Measurements from ENCODE around the gene AKAP6.
"Not testable (repeated sequence)": the region's sequence is repeated elsewhere in the genome, so short reads cannot be mapped to it uniquely, and the experiment has no call there.

The AKAP6 gene

DNA sequence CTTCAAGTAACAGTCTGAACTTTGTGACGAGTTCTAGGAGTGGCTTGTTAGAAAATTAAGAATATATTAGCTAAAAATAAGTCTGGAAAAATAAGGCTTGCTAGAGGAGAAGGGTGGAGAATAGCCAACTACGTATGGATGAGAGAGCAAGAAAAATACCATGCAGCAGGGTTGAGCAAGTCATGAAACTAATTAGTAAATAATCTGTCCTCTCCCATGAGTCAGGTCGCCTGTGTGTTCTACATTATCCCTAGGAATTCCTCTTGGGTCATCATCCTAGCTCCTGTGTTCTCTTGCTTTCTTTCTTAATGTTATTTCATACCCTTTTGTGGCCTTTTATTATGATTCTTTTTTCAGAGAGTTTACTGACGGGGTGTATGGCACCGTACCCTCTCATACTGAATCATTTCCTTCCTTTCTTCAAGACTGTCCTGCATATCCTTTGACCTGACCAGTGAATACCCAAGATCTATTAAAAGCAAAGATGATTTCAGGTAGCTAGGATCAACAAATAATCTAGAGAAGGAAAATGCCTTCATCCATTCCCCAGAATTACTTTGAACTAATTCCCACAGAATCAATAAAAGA lies 432.4 kb downstream of the AKAP6 start:
- no peak for DNase-seq (ENCODE audit: low spot score)

DNA sequence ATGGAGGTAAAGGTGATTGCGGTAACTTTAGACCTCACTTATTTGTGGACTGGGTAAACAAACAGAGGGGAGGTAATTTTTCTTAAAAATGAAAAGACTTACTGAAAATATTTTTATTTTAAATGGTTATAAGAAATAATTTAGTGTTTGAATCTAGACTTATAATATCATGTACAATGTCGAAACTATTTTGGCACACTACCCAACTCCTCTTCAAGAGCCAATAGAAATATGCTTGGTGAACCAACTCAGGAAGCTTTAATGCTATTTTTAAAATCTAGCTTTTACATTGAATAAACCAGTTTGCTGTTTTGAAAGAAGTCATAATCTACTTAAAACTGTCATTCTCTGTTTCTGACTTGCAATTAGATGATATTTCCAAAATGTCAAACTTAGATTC lies 433.8 kb downstream of the AKAP6 start:
- no peak for DNase-seq (ENCODE audit: low spot score)

DNA sequence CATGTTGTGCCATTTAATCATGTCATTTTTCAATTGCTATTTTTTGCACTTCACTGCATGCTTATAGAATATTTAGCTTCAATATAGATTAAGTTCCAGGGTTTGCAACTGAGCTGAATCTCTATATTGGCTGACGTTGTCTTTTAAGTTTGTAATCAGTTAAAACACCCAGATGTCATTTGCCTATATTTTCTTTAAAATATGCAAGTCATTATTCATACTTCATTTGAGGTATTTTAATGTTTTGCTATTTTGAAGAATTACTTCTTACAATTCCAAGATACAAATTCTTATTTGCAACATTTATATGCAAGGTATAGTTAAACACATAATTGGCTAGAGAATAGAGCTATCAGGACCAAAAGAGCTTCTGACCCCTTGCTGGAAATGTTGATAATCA lies 434.6 kb downstream of the AKAP6 start:
- DNase-seq (ENCODE audit: low spot score): no peak

DNA sequence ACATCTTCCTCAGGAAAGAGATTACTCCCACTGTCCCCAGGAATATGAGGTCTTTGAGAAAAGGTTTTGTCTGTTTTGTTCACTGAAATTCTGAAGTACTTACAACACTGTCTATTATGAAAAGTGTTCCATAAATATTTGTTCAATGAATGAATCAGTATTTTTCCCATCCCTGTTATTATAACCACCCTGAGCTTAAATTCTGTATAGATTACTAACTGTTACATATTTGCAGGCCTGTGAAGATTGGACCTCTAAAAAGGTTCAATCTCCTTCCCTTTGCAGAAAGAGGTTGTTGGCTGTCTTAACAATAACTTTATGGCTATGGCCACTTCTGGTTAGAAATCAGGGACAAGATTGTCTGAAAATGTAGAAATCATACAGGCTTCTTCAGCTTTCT lies 435.0 kb downstream of the AKAP6 start:
- no peak for DNase-seq (ENCODE audit: low spot score)

DNA sequence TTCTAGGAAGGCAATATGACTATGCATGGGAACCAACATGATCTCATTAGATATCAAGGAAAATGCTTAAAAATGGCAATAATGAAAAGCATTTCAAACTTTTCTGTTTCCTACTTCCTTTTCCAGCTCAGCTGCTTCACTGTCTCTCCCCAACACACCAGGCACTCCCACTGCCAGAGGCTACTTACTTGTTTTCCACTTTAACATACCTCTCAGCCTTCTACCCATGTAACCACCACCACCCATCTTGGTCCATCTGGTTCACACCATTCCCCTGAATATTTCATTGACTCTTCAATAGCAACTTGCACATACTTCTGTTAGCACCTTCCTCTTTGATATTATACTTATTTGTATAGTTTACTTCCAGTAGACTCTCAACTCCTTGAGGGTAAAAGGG lies 441.3 kb downstream of the AKAP6 start:
- no peak for DNase-seq (ENCODE audit: low spot score)

DNA sequence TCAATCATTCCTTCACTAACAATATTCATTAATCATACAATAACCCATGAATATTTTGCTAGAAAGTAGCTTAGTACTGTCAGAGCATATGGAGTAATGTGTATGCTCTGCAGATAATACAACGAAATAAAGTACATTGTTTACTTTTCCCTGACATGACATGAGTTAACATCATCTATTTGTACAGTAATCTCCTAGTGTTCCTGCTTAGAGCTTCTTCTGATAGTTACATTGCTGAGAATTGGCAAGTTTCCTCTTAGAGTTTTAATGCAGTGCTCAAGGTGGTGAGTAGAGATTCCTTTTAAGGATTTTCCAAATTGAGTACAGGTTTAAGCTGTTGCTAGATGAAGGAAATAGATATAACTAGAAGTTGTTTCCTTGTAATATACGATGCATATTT lies 445.1 kb downstream of the AKAP6 start:
- DNase-seq (ENCODE audit: low spot score): no peak

DNA sequence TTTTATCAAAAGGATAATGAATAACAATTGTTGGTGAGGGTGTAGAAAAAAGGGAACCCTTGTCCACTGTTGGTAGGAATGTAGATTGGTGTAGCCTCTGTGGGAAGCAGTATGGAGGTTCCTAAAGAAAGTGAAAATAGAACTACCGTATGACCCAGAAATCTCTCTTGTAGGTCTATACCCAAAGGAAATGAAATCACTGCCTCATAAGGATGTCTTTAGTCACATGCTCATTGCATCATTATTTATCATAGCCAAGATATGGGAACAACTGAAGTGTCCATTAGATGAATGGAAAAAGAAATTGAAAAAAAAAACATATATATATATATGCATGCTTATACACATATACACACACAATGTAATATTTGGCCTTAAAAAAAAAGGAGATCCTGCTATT lies 450.7 kb downstream of the AKAP6 start:
- DNase-seq (ENCODE audit: low spot score): no peak

DNA sequence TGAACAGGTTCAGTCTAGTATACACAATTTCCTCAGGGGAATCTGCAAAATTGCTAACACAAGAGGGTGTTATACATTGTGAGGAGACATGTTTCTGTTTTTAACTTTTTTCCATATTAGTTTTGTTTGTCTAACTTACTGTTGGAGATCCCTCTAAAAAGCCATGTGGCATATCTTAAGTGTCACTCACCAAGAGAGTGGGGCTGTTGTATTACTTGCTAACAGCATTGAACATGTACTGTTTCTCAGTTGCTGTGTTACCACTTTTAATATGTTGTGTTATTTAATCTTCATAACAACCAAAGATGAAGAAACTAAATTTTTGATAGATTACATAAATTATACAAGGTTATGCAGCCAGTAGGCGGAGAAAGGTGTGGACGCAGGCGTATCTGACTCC lies 455.3 kb downstream of the AKAP6 start:
- DNase-seq (ENCODE audit: low spot score): no peak

DNA sequence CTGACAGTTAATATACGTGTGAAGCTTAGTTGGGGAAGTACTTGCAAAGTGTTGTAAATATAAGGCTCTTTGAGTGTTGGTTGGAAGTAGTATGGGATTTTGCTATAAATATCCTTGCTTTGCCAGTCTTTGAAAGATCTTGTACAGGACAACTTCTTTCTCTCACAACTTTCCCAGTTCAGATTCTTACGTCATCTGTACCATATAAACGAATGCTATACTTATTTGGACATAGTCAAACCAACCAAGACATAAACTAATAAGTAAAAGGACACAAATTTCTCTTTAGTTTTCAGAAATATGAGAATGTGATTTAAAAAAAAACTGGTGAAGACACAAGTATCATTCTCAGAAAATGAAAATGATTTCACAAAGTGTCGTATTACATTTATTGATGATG lies 456.5 kb downstream of the AKAP6 start:
- no peak for DNase-seq (ENCODE audit: low spot score)

DNA sequence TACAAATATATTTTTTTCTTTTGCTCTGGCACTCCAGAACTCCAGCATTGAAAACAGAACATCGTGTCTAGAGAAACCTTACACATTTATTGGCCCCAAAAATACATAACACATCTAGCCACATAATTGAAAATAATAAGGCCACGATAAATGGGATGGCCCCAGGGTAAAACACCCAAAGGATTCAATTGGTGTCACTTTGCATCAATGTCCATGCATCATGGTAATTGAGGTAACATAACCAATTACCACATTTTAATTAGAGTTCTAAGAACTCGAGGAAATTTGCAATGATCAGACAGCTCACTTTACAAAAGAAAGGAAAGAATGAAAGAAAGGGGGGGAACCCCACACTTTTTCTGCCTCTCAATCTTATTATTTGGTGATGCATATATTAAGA lies 457.8 kb downstream of the AKAP6 start:
- no peak for DNase-seq (ENCODE audit: low spot score)

DNA sequence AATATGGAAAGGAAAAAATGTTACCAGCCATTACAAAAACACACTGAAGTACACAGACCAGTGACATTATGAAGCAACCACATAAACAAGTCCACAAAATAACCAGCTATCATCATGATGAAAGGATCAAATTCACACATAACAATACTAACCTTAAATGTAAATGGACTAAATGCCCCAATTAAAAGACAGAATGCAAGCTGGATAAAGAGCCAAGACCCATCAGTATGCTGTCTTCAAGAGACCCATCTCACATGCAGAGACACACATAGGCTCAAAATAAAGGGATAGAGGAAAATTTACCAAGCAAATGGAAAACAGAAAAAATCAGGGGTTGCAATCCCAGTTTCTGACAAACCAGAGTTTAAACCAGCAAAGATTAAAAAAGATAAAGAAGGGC lies 463.9 kb downstream of the AKAP6 start:
- not testable (repeated sequence) for DNase-seq (ENCODE audit: low spot score)

DNA sequence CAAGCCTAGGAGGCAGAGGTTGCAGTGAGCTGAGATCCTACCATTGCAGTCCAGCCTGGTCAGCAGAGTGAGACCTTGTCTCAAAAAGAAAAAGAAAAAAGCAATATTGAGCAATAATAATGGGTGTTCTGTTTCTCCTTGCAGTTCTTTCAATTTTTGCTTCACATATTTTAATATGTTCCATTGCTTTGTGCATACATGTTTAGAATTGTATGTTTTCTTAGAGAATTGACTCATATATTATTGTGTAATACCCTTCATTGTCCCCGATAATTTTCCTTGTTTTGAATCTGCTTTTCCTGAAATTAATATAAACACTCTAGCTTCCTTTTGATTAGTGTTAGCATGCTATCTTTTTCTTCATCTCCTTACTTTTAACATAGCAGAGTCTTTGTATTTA lies 471.2 kb downstream of the AKAP6 start:
- no peak for DNase-seq (ENCODE audit: low spot score)

DNA sequence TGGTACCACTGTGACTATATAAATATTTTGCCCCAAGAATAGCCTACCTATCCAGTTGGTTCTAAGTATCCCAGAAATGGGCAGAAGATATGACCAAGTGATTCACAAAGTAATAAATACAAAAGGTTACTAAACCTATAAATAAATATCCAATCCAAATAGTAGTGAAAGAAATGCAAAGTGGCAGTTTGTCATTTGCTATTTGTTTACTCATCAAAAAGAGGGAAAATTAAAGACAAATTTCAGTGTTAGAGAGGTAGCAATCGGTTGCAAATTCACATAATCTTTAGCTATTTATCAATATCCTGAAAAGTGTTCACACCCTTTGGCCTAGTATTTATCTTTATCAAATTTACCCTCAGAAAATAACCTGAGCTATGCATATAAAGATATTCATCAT lies 473.2 kb downstream of the AKAP6 start:
- no peak for DNase-seq (ENCODE audit: low spot score)

DNA sequence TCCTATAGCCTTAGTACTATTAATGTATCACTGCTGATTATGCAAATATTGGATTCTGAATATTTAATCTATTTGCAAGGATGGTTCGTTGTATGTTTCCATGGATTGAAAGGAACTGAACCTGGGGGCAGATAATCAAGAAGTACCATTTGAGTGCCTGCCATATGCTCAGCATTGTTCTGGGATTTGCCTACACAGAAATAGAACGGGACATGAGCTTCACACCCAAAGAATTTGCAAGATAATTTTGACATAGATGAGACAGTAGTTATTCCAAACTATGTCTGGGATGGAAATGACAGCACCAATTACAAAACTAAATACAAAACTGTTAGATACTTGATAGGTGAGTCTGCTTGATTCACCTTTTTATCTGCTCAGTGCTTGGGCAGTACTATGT lies 476.9 kb downstream of the AKAP6 start:
- no peak for DNase-seq (ENCODE audit: low spot score)

DNA sequence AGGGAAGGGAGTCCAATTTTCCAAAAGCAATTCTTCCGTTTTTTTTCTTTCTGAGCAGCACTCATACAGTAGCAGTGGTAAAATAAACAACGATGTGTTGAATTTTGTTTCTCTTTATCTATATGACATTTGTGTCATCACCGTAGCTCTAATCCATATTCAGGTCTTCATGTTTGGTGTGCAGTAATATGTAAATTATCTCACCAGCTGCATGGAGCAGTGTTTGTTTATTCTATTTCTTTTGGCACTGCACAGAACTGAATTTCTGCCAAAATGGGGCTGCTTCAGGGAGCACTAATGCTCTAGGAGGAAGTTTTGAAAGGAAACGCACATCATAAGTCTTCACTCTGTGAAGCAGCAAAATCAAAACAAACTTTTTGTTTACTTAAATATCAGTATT lies 479.5 kb downstream of the AKAP6 start:
- DNase-seq (ENCODE audit: low spot score): no peak

DNA sequence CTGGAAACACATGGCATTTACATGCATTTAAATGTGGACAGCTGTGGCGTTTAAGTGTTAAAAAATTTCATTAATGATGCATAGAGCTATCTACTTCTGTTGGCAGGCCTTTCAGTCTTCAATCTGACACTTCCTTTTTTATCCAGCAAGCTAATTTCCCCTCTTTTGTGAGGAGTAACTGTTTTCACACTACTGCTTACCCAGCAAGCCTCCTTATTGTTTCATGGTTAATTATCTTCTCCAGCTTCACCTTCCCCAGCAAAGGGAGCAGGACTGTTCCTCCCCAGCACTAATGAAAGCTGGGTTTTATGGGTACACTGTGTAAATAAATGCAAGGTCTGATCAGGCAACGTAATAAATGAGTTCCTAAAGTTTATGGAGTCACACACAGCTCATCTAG lies 480.2 kb downstream of the AKAP6 start:
- DNase-seq (ENCODE audit: low spot score): no peak

DNA sequence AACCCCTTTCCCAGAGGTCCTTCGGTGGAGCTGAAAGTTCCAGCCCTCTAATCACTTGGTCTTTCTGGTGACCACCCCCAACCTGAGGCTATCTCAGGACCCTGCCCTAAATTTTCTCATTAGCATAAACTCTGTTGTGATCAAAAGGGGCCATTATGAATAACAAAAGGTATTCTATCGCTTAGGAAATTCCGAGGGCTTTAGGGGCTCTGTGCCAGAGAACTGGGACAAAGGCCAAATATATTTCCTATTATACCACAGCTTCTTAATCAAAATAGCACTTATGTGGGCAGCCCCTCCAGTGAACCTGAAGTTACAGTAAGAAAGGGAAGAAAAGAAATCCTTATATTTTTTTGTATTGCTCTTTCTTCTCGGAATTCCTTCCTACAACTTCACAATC lies 484.3 kb downstream of the AKAP6 start:
- no peak for DNase-seq (ENCODE audit: low spot score)

DNA sequence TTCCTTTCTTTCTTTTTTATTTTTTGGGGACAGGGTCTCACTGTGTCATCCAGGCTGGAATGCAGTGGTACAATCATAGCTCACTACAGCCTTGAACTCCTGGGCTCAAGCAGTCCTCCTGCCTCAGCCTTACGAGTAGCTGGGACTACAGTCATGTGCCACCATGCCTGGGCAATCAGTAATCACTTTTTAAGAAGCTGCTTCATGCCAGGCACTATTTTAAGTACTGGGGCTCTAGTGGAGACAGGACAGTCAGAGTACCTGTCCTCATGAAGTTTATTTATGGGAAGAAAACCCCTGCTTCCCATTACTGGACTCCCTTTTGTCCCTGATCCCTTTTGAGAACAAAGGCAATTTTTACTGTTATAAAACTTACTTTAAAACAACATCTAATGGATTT lies 485.6 kb downstream of the AKAP6 start:
- no peak for DNase-seq (ENCODE audit: low spot score)

DNA sequence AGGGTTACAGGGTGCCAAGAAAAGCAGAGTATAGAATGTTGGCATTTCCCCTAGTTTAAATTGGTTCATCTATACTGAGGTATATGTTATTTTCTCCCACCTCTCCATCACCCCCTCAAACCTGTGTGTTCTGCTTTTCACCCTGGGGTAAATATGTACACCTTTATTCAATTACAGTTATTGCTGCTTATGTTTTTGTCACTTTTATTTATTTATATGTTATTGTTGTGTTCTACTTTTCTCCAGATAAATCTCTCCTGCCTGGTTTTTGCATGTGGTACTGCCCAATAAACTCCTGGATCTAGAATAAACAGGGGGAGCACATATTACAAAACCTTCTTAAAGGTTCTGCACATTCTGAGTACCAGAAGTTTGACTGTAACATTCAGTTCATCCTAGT lies 487.5 kb downstream of the AKAP6 start:
- no peak for DNase-seq (ENCODE audit: low spot score)

DNA sequence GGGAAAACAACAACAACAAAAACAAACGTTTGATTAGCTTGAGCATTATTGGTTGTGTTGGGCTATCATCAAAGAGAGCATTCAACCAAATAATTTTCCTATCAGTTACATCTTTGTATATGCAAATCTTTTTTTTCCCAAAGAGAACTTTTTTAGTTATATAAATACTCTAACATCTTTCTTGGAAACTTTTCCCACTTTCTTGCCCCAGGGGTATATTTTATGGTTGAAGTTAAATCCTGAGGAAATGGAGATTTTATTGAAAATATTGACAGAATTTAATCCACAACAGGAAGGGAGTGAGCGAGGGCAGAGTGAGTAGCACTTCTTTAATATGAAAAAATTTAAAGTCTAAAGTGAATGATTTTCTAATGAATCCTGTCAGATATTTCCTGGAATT lies 488.7 kb downstream of the AKAP6 start:
- no peak for DNase-seq (ENCODE audit: low spot score)

DNA sequence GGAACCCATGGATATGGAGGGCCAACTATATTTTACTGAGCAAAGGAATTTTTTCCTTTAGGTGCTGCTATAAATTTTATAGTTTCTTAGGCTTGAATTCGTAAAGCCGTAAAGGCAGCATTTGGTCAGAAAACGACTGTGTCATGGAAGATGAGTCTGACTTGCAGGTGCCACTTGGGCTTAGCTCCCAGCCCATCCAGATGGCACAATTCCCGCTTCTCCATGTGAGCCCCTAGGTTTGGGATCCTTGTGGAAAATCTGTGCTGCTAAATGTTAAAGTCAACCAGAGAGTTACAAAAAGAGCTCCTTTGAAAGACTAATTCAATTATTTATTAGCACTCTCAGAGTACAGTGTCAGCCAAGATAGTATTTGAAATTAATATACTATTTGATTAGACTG lies 489.5 kb downstream of the AKAP6 start:
- no peak for DNase-seq (ENCODE audit: low spot score)

DNA sequence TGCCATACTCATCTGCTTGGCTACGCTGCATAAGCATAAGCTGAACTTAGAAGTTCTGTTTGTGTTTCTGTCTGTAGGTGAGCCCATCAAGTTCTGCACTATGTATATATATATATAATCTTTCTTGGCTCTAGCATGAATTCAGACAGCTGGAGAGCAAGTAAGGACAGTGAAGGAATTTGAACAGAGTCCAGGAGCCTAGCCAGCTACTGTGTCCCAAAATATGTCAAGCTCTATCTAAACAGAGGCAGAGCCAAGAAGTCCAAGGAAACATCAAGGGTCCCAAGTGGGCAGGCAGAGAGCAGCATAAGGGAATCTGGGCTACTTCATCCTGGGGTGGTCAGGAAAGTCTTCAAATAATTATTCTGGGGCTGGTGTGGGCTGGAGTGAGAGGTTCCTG lies 491.1 kb downstream of the AKAP6 start:
- DNase-seq (ENCODE audit: low spot score): no peak

DNA sequence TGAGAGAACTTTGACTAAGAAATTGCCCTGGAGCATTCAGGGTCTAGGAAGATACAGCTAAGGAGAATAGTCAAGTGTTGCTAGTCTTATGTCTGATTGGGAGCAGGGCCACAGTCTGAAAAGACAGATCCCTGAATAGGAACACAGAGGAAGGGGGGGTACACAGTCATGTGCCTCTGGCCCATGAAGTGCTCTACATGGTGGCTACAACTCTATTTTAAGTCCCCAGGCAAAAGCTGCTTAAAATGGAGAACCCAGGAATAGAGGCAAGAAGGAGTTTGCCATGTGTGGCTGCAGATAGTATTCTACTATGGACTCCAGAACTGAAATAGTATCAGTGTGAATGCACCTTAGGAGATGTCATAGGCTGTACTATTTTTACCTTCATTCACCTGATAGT lies 491.6 kb downstream of the AKAP6 start:
- DNase-seq (ENCODE audit: low spot score): no peak

DNA sequence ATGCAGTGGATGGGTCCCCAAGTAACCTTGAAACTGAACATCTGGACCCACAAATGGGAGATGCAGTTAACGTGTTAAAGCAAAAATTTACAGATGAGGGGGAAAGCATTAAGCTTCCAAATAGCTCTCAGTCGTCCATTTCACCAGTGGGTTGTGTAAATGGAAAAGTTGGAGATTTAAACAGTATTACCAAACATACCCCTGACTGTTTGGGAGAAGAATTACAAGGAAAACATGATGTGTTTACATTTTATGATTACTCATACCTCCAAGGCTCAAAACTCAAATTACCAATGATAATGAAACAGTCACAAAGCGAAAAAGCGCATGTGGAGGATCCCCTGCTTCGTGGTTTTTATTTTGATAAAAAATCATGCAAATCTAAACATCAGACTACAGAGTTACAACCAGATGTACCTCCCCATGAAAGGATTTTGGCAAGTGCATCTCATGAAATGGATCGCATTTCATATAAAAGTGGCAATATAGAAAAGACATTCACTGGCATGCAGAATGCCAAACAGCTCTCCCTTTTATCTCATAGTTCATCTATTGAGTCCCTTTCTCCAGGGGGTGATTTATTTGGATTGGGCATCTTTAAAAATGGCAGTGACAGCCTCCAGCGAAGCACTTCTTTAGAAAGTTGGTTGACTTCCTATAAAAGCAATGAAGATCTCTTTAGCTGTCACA lies 493.0 kb downstream of the AKAP6 start:
- no peak for DNase-seq (ENCODE audit: low spot score)

DNA sequence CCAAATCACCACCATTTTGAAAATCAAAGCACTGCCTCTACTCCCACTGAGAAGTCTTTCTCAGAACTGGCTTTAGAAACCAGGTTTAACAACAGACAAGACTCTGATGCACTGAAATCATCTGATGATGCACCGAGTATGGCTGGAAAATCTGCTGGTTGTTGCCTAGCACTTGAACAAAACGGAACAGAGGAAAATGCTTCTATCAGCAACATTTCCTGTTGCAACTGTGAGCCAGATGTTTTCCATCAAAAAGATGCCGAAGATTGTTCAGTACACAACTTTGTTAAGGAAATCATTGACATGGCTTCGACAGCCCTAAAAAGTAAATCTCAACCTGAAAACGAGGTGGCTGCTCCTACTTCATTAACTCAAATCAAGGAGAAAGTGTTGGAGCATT lies 494.6 kb downstream of the AKAP6 start:
- DNase-seq (ENCODE audit: low spot score): no peak

Data from HuH-7 (cell line).